ENCODE measurements around the gene KLRC3.
A peak's percentile ranks its signal among the peaks of the same experiment; 100 is the strongest.
"Not testable (repeated sequence)": the region's sequence is repeated elsewhere in the genome, so short reads cannot be mapped to it uniquely, and the experiment has no call there.

Gene KLRC3

GRCh38 chr12:10384191-10384590 lies 36.2 kb downstream of the KLRC3 start:
- no peak overlapping the region for H3K27ac ChIP-seq
- TF ChIP-seq ZFX (IDR thresholded peaks at IDR 0.05; ENCODE audit: borderline replicate concordance) = no peak
- TF ChIP-seq CTCF (IDR thresholded peaks at IDR 0.05) = no peak

- TF ChIP-seq CTCF (IDR thresholded peaks at IDR 0.05) (no peak), ZFX (IDR thresholded peaks at IDR 0.05; ENCODE audit: borderline replicate concordance) (no peak)
- no peak overlapping the region for H3K27ac ChIP-seq
Measured at GRCh38 chr12:10381928-10382628, 38.3 kb downstream of the KLRC3 start.

GRCh38 chr12:10378737-10379136 lies 41.7 kb downstream of the KLRC3 start:
- H3K27ac ChIP-seq = not testable (repeated sequence)

- TF ChIP-seq ZFX (IDR thresholded peaks at IDR 0.05; ENCODE audit: borderline replicate concordance) (no peak), CTCF (IDR thresholded peaks at IDR 0.05) (no peak)
- no peak overlapping the region for H3K27ac ChIP-seq
Measured at GRCh38 chr12:10374624-10375018, 45.8 kb downstream of the KLRC3 start.

- H3K27ac ChIP-seq = peak overlapping the region; percentile 81
- TF ChIP-seq CTCF (IDR thresholded peaks at IDR 0.05) = no peak
- TF ChIP-seq ZFX (IDR thresholded peaks at IDR 0.05; ENCODE audit: borderline replicate concordance) = no peak
Measured at GRCh38 chr12:10372559-10372958, 47.8 kb downstream of the KLRC3 start.

GRCh38 chr12:10371893-10372535 lies 48.4 kb downstream of the KLRC3 start:
- H3K27ac ChIP-seq = peak overlapping the region; percentile 81

- no peak for TF ChIP-seq CTCF (IDR thresholded peaks at IDR 0.05)
- no peak for TF ChIP-seq ZFX (IDR thresholded peaks at IDR 0.05; ENCODE audit: borderline replicate concordance)
- no peak overlapping the region for H3K27ac ChIP-seq
Measured at GRCh38 chr12:10369557-10370415, 50.6 kb downstream of the KLRC3 start.

All from 22Rv1 (cell line).